PC-3 (cell line): ENCODE results near the gene CDH13. TPM values are rescaled to one million over a fixed set of nuclear protein-coding genes. Genes with fewer than 3 reads are reported as not detected.
A peak's percentile ranks its signal among the peaks of the same experiment; 100 is the strongest.

Experiments used
- ATAC-seq: fragments of 200-7000 bp; cut with Tn5 transposase; 2 replicates; pipeline ENCODE4 v1.9.1; 2020; ENCODE audit warnings: mild to moderate bottlenecking, moderate library complexity
- BruUV-seq: library from RNA; stranded (reverse); fragments of 400-500 nt; replicated peaks from 2 replicates; lab custom pipeline; 2021; lab: Mats Ljungman, UMichigan
- CTCF ChIA-PET: fragments of 300-600 bp; sonication (Branson Sonifier 250); formaldehyde crosslinking; loops from one replicate; lab custom pipeline; 2022; ENCODE audit warnings: antibody characterized with exemption; lab: Charles Lee
- POLR2A ChIA-PET: fragments of 300-600 bp; sonication (Branson Sonifier 250); formaldehyde crosslinking; loops from one replicate; lab custom pipeline; 2022; ENCODE audit warnings: antibody characterized with exemption; ENCODE audit not compliant: unreplicated experiment; lab: Charles Lee
- DNase-seq: peaks from one replicate; pipeline ENCODE4 v3.0.0-alpha.2; 2015
- H2AFZ ChIP-seq: fragments of 300-600 bp; sonication (generic); 2 replicates; pipeline ENCODE4 v1.6.0; 2016; ENCODE audit warnings: antibody characterized with exemption, low read length
- H3F3A ChIP-seq: fragments of 300-600 bp; sonication (generic); one replicate; pipeline ENCODE4 v1.6.0; 2017; ENCODE audit warnings: antibody characterized with exemption, low read length, control low read depth, mild to moderate bottlenecking; ENCODE audit not compliant: unreplicated experiment
- H3K27ac ChIP-seq: fragments of 300-600 bp; sonication (generic); 2 replicates; pipeline ENCODE4 v1.5.1; 2016; ENCODE audit warnings: mild to moderate bottlenecking, low read length
- H3K27me3 ChIP-seq: fragments of 300-600 bp; sonication (generic); 2 replicates; pipeline ENCODE4 v1.6.1; 2016; ENCODE audit warnings: low read length, mixed read lengths
- H3K36me3 ChIP-seq: fragments of 300-600 bp; sonication (generic); 2 replicates; pipeline ENCODE4 v1.6.1; 2016; ENCODE audit warnings: low read depth, mixed run types, low read length, mixed read lengths
- H3K4me1 ChIP-seq: fragments of 300-600 bp; sonication (generic); 2 replicates; pipeline ENCODE4 v1.5.1; 2016; ENCODE audit warnings: low read length; ENCODE audit not compliant: insufficient read depth
- H3K4me2 ChIP-seq: fragments of 300-600 bp; sonication (generic); 2 replicates; pipeline ENCODE4 v1.6.0; 2016; ENCODE audit warnings: low read length
- H3K4me3 ChIP-seq: fragments of 300-600 bp; sonication (generic); 2 replicates; pipeline ENCODE4 v1.5.1; 2016; ENCODE audit warnings: mild to moderate bottlenecking, low read length, mixed read lengths
- H3K79me2 ChIP-seq: fragments of 300-600 bp; sonication (generic); 2 replicates; pipeline ENCODE4 v1.6.1; 2017; ENCODE audit warnings: low read length, mixed read lengths
- H3K9ac ChIP-seq: fragments of 300-600 bp; sonication (generic); 2 replicates; pipeline ENCODE4 v1.6.0; 2016; ENCODE audit warnings: mild to moderate bottlenecking, low read length
- H3K9me2 ChIP-seq: fragments of 300-600 bp; sonication (generic); replicated peaks from 2 replicates; pipeline ENCODE4 v1.6.1; 2016; ENCODE audit warnings: mixed run types, low read length, mixed read lengths
- H3K9me3 ChIP-seq: fragments of 300-600 bp; sonication (generic); 2 replicates; pipeline ENCODE4 v1.6.1; 2016; ENCODE audit warnings: low read length, mixed read lengths
- H4K20me1 ChIP-seq: fragments of 300-600 bp; sonication (generic); 2 replicates; pipeline ENCODE4 v1.6.1; 2016; ENCODE audit warnings: low read length, mixed read lengths
- EZH2 ChIP-seq: fragments of 300-600 bp; sonication (generic); IDR thresholded peaks from one replicate; pipeline ENCODE4 v1.6.1; 2017; ENCODE audit warnings: antibody characterized with exemption, mild to moderate bottlenecking, low read length; ENCODE audit not compliant: unreplicated experiment
- EZH2phosphoT487 ChIP-seq: fragments of 300-600 bp; sonication (generic); IDR thresholded peaks from 2 replicates; pipeline ENCODE4 v1.6.1; 2018; ENCODE audit warnings: mild to moderate bottlenecking, antibody characterized with exemption, low read length, borderline replicate concordance
- intact Hi-C: fragments of 100-400 bp; cut with micrococcal nuclease; formaldehyde crosslinking; loops from 2 replicates; pipeline ENCODE4 v1.9.0; 2023
- total RNA-seq: library from RNA; depleted of rRNA; stranded (reverse); fragments of >200 nt; gene quantifications from 2 replicates; pipeline ENCODE4 v1.2.3, GENCODE V29; 2014
- TF ChIP-seq, protein P1 (sequence below): fragments of 300-600 bp; sonication (generic); conservative IDR thresholded peaks from 2 replicates; pipeline ENCODE4 v1.5.1; 2017; ENCODE audit warnings: antibody characterized with exemption, low read depth, mild to moderate bottlenecking, low read length

Gene CDH13
- total RNA-seq, 1 experiment from 2014 or later: 0.36 TPM

DNA sequence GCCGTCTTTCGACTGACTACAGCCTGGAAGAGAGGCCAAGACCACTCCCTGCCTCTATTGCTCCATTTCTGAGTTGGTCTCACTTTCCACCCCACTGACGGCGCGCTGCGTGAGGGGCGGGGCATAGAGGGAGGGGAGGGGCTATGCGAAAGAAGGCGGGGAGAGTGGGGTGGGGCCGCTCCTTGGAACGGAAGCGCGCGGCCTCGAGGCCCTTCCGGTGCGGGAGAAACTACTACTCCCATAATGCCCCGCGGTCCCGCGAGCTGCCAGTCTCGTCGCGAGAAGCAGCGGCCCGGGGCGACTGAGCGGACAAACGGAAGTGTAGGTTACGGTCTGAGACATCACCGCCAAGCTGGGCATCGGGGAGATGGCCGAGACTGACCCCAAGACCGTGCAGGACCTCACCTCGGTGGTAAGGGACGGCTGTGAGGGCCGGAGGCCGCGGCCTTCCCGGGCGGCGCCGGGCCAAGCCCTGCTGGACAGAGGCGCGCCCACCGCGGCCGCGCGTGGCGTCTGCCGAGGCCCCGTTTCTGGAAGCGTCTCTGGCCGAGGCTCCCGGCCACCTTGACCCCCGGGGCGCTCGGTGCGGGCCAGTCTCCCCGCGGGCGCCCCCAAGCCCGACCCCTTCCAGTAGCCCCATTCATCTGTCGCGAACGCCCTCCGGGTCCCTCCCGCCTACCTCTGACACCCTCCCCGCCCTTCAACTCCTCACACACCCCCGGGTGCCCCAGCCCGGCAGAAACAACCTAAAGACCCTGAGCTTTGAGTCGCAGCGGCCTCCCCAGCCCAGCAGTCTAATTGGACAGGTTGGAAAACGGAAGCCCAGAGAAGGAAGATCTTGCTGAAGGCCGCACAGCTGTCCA is 1181.2 kb downstream of the CDH13 start, which contains the start of gene HSBP1:
Gene HSBP1 (plus strand): TSS at position 269 of the 863 bp plus-strand sequence. CDS start 99 bp downstream, at position 368.
- Histone ChIP-seq H3K9ac (peak within 1 kb of the TSS; percentile 79), H3K4me3 (peak within 1 kb of the TSS; percentile 78), H2AFZ (peak within 1 kb of the TSS; percentile 86), H3K79me2 (peaks cover 37% of the 10 kb centered on the region), H3K27ac (no peak within 1 kb of the TSS), H3K27me3 (no peaks in the 10 kb centered on the region), H3K4me1 (peaks cover 34% of the 10 kb centered on the region), H4K20me1 (no peaks in the 10 kb centered on the region; the same call in 1 of the 2 replicates), H3K9me3 (no peaks in the 10 kb centered on the region), H3F3A (no peaks in the 10 kb centered on the region), H3K4me2 (peak within 1 kb of the TSS; percentile 96), H3K9me2 (no peaks in the 10 kb centered on the region), H3K36me3 (peaks cover 20% of the 10 kb centered on the region)
- DNase-seq (peak; percentile 83), ATAC-seq (peak; percentile 78)
- POLR2A ChIA-PET: interaction anchor here (0.6 kb wide), 2 partner anchors 106 to 118 kb away, joined by 3 to 4 read pairs; no protein-coding TSS in a partner anchor
- TF ChIP-seq EZH2phosphoT487 (no peak), EZH2 (no peak)
- TF ChIP-seq, protein P1, sequence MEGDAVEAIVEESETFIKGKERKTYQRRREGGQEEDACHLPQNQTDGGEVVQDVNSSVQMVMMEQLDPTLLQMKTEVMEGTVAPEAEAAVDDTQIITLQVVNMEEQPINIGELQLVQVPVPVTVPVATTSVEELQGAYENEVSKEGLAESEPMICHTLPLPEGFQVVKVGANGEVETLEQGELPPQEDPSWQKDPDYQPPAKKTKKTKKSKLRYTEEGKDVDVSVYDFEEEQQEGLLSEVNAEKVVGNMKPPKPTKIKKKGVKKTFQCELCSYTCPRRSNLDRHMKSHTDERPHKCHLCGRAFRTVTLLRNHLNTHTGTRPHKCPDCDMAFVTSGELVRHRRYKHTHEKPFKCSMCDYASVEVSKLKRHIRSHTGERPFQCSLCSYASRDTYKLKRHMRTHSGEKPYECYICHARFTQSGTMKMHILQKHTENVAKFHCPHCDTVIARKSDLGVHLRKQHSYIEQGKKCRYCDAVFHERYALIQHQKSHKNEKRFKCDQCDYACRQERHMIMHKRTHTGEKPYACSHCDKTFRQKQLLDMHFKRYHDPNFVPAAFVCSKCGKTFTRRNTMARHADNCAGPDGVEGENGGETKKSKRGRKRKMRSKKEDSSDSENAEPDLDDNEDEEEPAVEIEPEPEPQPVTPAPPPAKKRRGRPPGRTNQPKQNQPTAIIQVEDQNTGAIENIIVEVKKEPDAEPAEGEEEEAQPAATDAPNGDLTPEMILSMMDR: no peak
- intact Hi-C loops: no loop called here
- no TSS peak for BruUV-seq
- CTCF ChIA-PET: interaction anchor here (0.6 kb wide), 1 partner anchor 563 kb away, joined by 6 read pairs; no protein-coding TSS in a partner anchor

DNA sequence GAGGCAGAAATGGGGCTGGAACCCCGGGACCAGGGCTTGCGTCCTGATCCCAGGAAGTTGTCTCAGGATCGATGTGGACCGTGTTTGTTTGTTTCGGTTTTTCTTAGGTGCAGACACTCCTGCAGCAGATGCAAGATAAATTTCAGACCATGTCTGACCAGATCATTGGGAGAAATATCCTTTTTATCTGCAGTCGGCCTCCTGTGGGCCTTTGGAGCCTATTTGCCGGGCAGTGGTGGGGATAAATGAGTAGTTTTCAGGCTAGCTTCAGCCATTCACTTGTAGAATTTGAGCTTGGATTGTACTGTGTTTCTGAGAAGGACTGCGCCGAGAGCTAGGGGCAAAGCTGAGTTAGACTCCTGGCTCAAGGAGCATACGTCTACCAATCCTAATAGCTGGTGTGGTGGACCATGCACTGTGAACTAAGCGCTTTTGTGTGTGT is 1181.8 kb downstream of the CDH13 start:
- Histone ChIP-seq H3K9ac (peak overlapping the region; percentile 79), H3F3A (no peaks in the 10 kb centered on the region), H3K4me3 (peak overlapping the region; percentile 78), H3K9me2 (no peaks in the 10 kb centered on the region), H4K20me1 (no peaks in the 10 kb centered on the region; the same call in 1 of the 2 replicates), H3K27ac (no peak overlapping the region), H3K27me3 (no peaks in the 10 kb centered on the region), H3K79me2 (peaks cover 37% of the 10 kb centered on the region), H3K4me1 (peaks cover 27% of the 10 kb centered on the region), H3K36me3 (peaks cover 20% of the 10 kb centered on the region), H3K4me2 (peak overlapping the region; percentile 96), H2AFZ (peak overlapping the region; percentile 86), H3K9me3 (no peaks in the 10 kb centered on the region)
- no peak for TF ChIP-seq EZH2
- no peak for TF ChIP-seq EZH2phosphoT487
- TF ChIP-seq, protein P1: no peak
- ChIA-PET POLR2A (no interaction called here), CTCF (no interaction called here)
- ATAC-seq (peak; percentile 6; the same call in 1 of the 2 replicates), DNase-seq (no peak)
- intact Hi-C loops: no loop called here
- TSS peak; percentile 63 for BruUV-seq
